Astrocyte of the cerebellum (primary cell): ENCODE results near the gene BATF3.

Source experiments
- DNase-seq: peaks from one replicate; pipeline ENCODE4 v3.0.0-alpha.2; 2011; ENCODE audit warnings: low read depth
- H3K4me3 ChIP-seq: 2 replicates; pipeline ENCODE4 v1.5.1; 2011; ENCODE audit warnings: mild to moderate bottlenecking, low read depth, low read length, moderate library complexity
- in situ Hi-C: cut with HindIII; loops from 2 replicates; pipeline ENCODE4 v1.10.0; 2017; ENCODE audit warnings: low sequenced_read_pairs
- TF ChIP-seq, protein P1 (sequence below): IDR thresholded peaks from 2 replicates; pipeline ENCODE4 v1.5.1; 2012; ENCODE audit warnings: low read length, low read depth, moderate library complexity, mild to moderate bottlenecking; ENCODE audit errors: missing control alignments

BATF3 gene

DNA sequence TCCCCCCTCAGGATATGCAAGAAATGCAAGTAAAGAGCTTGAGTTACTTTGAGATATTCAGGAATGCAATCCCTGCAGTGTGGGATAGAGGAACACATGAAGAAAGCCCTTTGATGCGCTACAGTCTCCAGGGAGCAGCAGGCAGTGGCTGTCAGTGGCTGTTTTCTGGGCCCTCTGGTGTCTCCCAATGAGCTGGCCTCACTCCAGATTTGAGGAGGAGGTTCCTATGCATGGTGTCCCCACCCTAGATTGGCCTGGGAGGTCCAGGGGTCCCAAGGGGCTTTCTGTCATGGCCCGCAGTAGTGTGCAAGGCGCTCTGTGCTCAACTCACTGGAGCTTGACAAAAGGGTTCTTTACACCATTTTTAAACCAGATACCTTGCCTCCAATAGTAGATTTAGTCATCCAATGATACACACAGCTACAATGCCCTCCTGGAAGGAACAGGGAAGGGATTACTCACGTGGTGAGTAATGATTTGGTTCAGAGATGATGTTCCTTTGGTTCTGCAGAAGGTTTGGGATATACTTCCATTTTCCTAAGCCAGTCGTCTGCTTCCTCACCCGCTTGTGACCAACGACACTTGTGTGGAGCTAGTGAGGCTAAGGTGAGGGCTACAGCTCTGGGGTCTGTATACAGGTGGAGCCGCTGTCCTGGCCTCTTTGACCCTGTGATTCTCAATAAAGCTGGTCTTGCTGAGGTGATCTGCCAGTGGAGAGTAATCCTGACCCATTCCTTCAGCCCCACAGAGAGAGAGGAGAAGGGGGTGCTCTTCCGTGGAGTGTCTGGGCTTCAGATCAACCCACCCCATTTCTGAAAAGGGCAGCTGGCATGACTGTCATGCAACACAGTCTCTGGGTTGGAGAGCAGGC is 6.6 kb downstream of the BATF3 start:
- TF ChIP-seq, protein P1, sequence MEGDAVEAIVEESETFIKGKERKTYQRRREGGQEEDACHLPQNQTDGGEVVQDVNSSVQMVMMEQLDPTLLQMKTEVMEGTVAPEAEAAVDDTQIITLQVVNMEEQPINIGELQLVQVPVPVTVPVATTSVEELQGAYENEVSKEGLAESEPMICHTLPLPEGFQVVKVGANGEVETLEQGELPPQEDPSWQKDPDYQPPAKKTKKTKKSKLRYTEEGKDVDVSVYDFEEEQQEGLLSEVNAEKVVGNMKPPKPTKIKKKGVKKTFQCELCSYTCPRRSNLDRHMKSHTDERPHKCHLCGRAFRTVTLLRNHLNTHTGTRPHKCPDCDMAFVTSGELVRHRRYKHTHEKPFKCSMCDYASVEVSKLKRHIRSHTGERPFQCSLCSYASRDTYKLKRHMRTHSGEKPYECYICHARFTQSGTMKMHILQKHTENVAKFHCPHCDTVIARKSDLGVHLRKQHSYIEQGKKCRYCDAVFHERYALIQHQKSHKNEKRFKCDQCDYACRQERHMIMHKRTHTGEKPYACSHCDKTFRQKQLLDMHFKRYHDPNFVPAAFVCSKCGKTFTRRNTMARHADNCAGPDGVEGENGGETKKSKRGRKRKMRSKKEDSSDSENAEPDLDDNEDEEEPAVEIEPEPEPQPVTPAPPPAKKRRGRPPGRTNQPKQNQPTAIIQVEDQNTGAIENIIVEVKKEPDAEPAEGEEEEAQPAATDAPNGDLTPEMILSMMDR, result no peak
- no peak for DNase-seq
- in situ Hi-C loops, result no loop called here
- no peak overlapping the region for H3K4me3 ChIP-seq

DNA sequence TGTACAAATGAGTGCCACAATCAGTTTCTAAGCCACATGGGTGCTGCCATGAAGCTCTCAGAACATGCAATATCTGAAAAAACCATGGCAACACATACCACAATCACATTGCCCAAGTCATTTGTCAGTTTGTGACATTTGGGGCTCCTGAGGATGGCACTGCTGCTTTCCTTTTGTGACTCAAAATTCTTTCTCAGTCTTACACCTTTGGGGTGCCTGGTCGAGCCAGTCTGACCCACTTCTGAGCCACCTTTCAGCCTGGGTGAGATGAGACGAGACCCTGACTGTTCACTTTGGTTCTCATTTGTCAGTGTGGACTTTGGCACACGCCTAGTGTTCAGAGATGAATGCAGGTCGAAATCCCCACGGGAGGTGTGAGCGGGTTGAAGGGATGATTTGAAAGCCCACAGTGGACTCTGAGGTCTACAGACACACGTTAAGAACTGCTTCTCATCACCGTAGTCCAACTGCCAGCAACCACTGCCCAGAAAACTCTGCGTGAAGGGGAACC is 8.0 kb downstream of the BATF3 start:
- TF ChIP-seq, protein P1, result no peak
- in situ Hi-C loops, result no loop called here
- H3K4me3 ChIP-seq, result no peak overlapping the region
- no peak for DNase-seq

DNA sequence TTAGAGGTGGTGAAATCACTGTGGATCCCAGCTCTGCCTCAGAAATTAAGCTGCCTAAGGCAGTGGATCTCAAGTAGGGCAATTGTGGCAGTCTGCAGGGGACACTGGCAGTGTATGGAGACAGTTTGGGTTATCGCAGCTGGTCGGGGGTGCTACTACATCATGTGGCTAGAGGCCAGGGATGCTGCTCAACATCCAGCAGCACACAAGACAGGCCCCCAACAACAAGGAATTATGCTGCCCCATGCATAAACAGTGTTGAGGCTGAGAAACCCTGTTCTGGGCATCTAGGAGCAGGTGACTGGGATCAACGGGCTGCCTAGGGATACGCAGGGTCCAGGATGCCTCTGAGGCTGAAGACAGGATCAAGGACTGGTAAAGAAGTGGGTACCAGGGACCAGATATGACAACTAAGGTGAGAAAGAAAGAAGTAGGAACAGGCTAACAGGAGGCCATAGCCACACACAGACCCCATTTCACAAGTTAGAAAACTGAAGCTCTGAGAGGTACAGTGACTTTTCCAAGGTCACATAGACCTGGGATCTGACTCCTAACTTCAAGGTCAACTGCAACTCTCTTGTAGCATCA is 8.7 kb downstream of the BATF3 start:
- no peak overlapping the region for H3K4me3 ChIP-seq
- DNase-seq, result no peak
- TF ChIP-seq, protein P1, result no peak
- in situ Hi-C loops, result no loop called here

DNA sequence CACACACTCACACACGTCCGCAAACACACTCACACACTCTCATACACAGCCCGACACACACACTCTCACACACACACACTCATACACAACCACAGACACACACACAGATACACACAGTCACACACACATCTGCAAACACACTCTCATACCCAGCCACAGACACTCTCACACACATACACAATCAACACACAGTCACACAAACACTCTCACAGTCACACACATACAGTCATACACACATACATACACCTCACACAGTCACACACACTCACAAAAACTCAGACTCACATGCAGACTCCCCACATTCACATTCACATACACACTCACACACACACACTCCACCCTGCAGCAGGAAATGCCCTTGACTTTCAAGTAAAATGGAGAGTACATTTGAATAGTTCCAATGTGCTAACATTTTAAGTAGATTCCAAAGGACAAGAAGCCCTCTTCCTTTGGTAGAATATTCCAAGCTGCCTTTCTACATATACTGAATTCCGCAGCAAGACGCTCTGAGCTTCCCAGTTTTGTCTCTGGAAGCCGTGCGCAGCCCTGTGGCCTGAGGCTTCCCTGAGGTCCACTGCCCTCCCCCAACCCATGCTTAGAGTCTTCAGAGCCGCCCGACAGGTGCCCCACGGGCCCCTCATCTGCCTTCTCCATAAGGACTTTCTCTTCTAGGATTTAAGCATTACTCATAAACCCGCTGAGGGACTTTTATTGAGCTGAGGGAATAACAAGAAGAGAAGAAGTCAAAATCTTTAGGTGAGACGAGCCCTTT is 9.7 kb downstream of the BATF3 start:
- H3K4me3 ChIP-seq, result no peak overlapping the region
- TF ChIP-seq, protein P1, result no peak
- in situ Hi-C loops, result no loop called here
- no peak for DNase-seq

DNA sequence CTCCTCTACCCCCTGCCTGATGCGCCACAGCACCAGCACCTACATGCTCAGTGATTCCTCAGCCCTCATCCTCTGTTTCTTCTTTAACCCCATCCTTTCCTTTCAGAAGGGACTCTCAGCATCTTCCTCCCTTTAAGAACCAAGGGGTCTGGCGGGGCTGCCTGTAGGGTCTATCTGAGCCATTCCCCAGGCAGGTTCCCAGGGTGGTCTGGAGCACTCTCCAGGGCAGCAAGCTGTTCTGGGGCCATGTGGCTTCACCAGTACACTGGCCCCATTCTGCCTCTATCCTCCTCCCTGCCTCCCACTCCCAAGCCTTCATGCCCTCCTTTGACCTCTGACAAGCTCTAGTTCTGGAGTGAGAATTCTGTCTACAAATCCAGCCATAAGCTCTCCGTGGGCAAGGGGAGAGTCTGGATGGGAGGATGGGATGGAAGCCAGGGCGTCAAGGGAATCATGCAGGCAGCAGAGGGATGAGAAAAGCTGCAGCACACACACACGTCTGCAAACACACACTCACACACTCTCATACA is 10.4 kb downstream of the BATF3 start:
- TF ChIP-seq, protein P1, result no peak
- DNase-seq, result no peak
- H3K4me3 ChIP-seq, result no peak overlapping the region
- in situ Hi-C loops, result no loop called here
